ENCODE measurements around the gene RERG.

The RERG gene

GRCh38 chr12:15201056-15201455 is 20.2 kb downstream of the RERG start:
- DNase-seq (ENCODE audit: extremely low read depth, insufficient read length): no peak
- Histone ChIP-seq H3K36me3 (ENCODE audit: control insufficient read depth, insufficient read depth, low read length) (no peaks in the 10 kb centered on the region), H3K4me3 (replicated peaks; ENCODE audit: low read depth, low read length) (no peak overlapping the region), H3K27me3 (replicated peaks; ENCODE audit: control insufficient read depth, insufficient read depth, low read length) (no peaks in the 10 kb centered on the region)
- TF ChIP-seq CTCF (IDR thresholded peaks at IDR 0.05; ENCODE audit: insufficient read depth, low read length, poor library complexity, severe bottlenecking): no peak

- no peak for DNase-seq (ENCODE audit: extremely low read depth, insufficient read length)
- no peak for TF ChIP-seq CTCF (IDR thresholded peaks at IDR 0.05; ENCODE audit: insufficient read depth, low read length, poor library complexity, severe bottlenecking)
- no peaks in the 10 kb centered on the region for H3K27me3 ChIP-seq (replicated peaks; ENCODE audit: control insufficient read depth, insufficient read depth, low read length)
- H3K36me3 ChIP-seq (ENCODE audit: control insufficient read depth, insufficient read depth, low read length): no peaks in the 10 kb centered on the region
- H3K4me3 ChIP-seq (replicated peaks; ENCODE audit: low read depth, low read length): no peak overlapping the region
These were observed 20.6 kb downstream of the RERG start for GRCh38 chr12:15200641-15201040.

- H3K4me3 ChIP-seq (replicated peaks; ENCODE audit: low read depth, low read length): no peak overlapping the region
- no peak for DNase-seq (ENCODE audit: extremely low read depth, insufficient read length)
- H3K36me3 ChIP-seq (ENCODE audit: control insufficient read depth, insufficient read depth, low read length): no peaks in the 10 kb centered on the region
- no peak for TF ChIP-seq CTCF (IDR thresholded peaks at IDR 0.05; ENCODE audit: insufficient read depth, low read length, poor library complexity, severe bottlenecking)
- no peaks in the 10 kb centered on the region for H3K27me3 ChIP-seq (replicated peaks; ENCODE audit: control insufficient read depth, insufficient read depth, low read length)
These were observed 21.3 kb downstream of the RERG start for GRCh38 chr12:15199930-15200329.

- H3K4me3 ChIP-seq (replicated peaks; ENCODE audit: low read depth, low read length): no peak overlapping the region
These were observed 24.3 kb downstream of the RERG start for GRCh38 chr12:15196678-15197505.

GRCh38 chr12:15196221-15196620 is 25.0 kb downstream of the RERG start:
- Histone ChIP-seq H3K4me3 (replicated peaks; ENCODE audit: low read depth, low read length) (no peak overlapping the region), H3K27me3 (replicated peaks; ENCODE audit: control insufficient read depth, insufficient read depth, low read length) (no peaks in the 10 kb centered on the region), H3K36me3 (ENCODE audit: control insufficient read depth, insufficient read depth, low read length) (no peaks in the 10 kb centered on the region)
- TF ChIP-seq CTCF (IDR thresholded peaks at IDR 0.05; ENCODE audit: insufficient read depth, low read length, poor library complexity, severe bottlenecking): no peak
- DNase-seq (ENCODE audit: extremely low read depth, insufficient read length): no peak

More at GRCh38 chr12:15196678-15197505, 24.3 kb downstream of the RERG start:
- Histone ChIP-seq H3K36me3 (ENCODE audit: control insufficient read depth, insufficient read depth, low read length) (no peaks in the 10 kb centered on the region), H3K27me3 (replicated peaks; ENCODE audit: control insufficient read depth, insufficient read depth, low read length) (no peaks in the 10 kb centered on the region)
- DNase-seq (ENCODE audit: extremely low read depth, insufficient read length): no peak
- TF ChIP-seq CTCF (IDR thresholded peaks at IDR 0.05; ENCODE audit: insufficient read depth, low read length, poor library complexity, severe bottlenecking): no peak
